Measurements from ENCODE around the gene SMPD3.

SMPD3 gene

GRCh38 chr16:68401871-68402747 is 46.2 kb downstream of the SMPD3 start:
- TF ChIP-seq, protein P1, sequence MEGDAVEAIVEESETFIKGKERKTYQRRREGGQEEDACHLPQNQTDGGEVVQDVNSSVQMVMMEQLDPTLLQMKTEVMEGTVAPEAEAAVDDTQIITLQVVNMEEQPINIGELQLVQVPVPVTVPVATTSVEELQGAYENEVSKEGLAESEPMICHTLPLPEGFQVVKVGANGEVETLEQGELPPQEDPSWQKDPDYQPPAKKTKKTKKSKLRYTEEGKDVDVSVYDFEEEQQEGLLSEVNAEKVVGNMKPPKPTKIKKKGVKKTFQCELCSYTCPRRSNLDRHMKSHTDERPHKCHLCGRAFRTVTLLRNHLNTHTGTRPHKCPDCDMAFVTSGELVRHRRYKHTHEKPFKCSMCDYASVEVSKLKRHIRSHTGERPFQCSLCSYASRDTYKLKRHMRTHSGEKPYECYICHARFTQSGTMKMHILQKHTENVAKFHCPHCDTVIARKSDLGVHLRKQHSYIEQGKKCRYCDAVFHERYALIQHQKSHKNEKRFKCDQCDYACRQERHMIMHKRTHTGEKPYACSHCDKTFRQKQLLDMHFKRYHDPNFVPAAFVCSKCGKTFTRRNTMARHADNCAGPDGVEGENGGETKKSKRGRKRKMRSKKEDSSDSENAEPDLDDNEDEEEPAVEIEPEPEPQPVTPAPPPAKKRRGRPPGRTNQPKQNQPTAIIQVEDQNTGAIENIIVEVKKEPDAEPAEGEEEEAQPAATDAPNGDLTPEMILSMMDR (IDR thresholded peaks at IDR 0.05; ENCODE audit: low read depth, low read length): no peak
- peak; percentile 5 to 53 for DNase-seq (ENCODE audit: low read depth in 2 of 2)
- H3K4me3 ChIP-seq (replicated peaks in 1 of 2; ENCODE audit: low read depth in 2 of 2, low read length in 2 of 2): no peak overlapping the region

- DNase-seq (ENCODE audit: low read depth in 2 of 2): no peak
- TF ChIP-seq, protein P1 (IDR thresholded peaks at IDR 0.05; ENCODE audit: low read depth, low read length): no peak
These were observed 47.3 kb downstream of the SMPD3 start for GRCh38 chr16:68400924-68401460.

DNA sequence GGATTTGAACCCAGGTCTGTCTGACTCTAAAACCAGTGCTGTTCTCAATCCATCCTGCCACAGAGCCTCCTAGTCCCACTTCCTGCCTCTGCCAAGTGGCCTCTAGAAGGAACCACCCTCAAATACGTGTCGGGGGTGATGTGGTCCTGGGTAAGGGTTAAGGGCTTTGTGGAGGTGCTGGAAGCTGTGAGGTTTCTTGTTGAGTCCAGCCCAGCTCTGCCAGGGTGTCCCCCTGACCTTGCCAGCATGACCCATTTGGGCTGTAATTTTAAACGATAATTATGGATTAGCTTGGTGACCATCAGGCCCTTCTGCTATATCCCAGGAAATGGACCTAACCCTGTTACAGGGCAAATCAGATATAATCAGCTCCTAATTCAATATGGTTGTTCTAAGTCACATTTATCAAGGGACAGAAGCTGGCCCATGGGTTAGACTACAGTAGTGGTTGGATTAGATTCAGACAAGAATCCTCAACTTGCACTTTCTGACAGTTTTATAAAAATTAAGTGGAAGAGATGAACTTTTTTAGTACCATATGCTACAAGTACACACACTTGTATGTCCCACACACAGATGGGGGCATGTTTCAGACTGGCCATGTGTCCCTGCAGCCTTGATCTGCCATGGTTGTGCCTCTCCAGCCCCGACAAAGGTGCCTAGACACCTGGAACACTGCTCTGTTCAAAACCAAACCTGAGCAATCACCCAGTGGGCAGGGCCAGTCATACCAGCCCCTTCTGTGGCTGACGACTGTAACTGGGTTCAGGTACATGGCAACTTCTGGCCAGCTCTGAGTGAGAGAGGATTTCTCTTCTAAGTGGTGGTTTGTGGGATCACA is 48.0 kb downstream of the SMPD3 start:
- TF ChIP-seq, protein P1 (IDR thresholded peaks at IDR 0.05; ENCODE audit: low read depth, low read length): no peak
- no peak overlapping the region for H3K4me3 ChIP-seq (replicated peaks in 1 of 2; ENCODE audit: low read depth in 2 of 2, low read length in 2 of 2)

More at GRCh38 chr16:68400924-68401460, 47.3 kb downstream of the SMPD3 start:
- no peak overlapping the region for H3K4me3 ChIP-seq (replicated peaks in 1 of 2; ENCODE audit: low read depth in 2 of 2, low read length in 2 of 2)

DNA sequence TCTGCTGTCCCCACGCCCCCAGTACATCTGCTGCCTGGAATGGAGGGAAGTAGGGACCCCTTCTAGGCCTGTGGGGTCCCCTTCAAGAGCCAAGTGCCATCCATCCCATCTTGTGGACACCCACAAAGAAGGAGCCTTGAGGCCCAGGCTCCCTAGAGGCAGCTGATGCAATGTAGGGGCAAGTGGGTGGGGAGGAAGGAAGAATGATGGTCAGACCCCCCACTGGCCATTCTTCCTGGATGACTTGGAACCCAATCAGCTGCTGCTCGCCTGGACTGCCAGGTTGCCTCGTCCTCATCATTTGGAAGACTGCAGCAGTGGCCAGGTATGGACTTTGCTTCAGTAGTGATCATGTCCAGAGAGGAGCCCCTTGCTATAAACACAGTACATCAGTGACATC is 48.9 kb downstream of the SMPD3 start:
- H3K4me3 ChIP-seq (replicated peaks in 1 of 2; ENCODE audit: low read depth in 2 of 2, low read length in 2 of 2): no peak overlapping the region
- no peak for DNase-seq (ENCODE audit: low read depth in 2 of 2)
- TF ChIP-seq, protein P1 (IDR thresholded peaks at IDR 0.05; ENCODE audit: low read depth, low read length): no peak

More for the DNA sequence above, 48.0 kb downstream of the SMPD3 start:
- DNase-seq (ENCODE audit: low read depth in 2 of 2): no peak

DNA sequence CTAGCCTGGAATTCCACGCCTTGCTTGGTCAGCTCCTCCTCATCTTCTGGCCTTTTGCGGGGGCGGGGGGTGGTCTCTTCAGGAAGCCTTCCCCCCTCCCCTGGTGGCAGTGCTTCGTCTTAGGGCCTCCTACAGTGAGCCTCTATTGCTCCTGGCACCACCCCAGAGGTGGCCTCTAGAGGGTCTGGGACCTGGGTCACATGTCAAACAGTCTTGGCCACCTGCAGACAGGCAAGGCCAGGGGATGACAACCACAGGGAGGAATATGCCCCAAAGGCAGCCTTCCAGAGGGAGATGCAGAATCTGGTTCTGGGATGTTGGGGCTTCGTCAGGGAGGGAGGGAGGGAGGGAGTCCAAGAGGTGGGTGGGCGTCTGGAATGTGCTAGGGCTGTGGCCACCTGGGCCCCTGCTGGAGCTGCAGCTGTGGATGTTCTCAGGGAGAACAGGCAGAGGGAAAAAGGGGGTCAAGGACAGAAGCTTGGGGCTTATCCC is 50.6 kb downstream of the SMPD3 start:
- TF ChIP-seq, protein P1 (IDR thresholded peaks at IDR 0.05; ENCODE audit: low read depth, low read length): no peak
- no peak for DNase-seq (ENCODE audit: low read depth in 2 of 2)

DNA sequence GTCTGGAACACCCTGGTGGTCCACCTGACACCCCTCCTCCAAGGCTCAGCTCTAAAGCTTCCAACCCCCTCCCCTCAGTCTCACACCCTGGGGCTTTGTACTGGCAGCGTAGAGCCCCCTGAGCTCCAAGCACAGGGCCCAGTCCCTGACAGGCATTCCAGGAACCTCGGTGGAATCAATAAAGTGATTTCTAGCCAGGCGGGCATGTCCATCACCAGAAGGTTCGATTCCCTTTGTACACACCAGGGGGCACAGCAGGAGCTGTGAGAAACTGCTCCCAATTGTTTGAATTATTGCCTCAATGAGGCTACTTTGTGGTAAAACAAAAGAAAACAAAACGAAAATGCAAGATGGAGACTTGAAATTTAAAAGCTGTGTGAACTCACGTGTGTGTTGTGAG is 51.8 kb downstream of the SMPD3 start:
- TF ChIP-seq, protein P1 (IDR thresholded peaks at IDR 0.05; ENCODE audit: low read depth, low read length): peak; percentile 76
- DNase-seq (ENCODE audit: low read depth in 2 of 2): peak; percentile 47 to 64
- H3K4me3 ChIP-seq (replicated peaks in 1 of 2; ENCODE audit: low read depth in 2 of 2, low read length in 2 of 2): no peak overlapping the region

More for the DNA sequence above, 50.6 kb downstream of the SMPD3 start:
- H3K4me3 ChIP-seq (replicated peaks in 1 of 2; ENCODE audit: low read depth in 2 of 2, low read length in 2 of 2): no peak overlapping the region
